ENCODE data around the gene GYPA. TPM values are rescaled to one million over a fixed set of nuclear protein-coding genes. Genes with fewer than 3 reads are reported as not detected.
"Not testable (repeated sequence)": the region's sequence is repeated elsewhere in the genome, so short reads cannot be mapped to it uniquely, and the experiment has no call there.

GYPA gene
- total and polyA plus RNA-seq, 10 of the 15 experiments (the other 5 are each of a cell fraction or from before 2014, with no cell fraction given), result not detected

DNA sequence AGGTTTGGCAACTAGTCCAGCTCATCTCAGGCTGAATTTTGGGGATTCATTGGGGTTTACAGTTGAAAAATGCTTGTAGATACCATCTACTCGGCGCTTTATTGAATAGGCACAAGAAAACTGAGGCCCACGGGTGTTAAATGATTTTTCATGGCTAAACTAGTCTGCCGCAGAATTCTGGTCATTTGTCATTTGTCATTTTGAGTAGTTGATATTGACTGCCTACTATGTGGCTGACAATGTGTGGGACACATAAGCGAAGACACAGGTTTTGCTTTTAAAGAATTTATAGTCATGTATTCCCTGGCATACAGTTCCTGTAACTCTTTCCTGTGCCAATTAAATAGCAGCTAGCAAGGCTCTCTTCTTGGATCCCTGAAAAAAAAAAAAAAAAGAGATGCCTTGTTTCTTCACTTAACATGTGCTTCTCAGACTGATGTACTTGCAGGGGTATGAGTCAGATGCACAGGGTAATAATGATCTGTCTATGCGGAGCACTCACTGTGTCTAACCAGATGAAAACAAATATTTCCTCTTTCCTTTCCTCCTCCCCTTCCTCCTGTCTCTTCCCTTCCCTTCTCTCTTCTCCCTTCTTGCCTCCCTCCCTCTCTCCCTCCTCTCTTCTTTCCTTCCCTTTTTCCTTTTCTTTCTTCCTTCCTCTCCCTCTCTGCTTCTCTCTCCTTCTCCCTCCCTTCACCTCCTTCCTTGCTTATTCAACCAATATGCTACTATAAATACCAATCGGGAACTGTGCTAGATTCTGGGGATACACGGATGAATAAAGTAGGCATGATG, 3.2 kb downstream of the GYPA start:
- H3K4me2 ChIP-seq (ENCODE audit: control insufficient read depth, insufficient read depth); H3K36me3 ChIP-seq (ENCODE audit: control insufficient read depth in 2 of 2, insufficient read depth in 2 of 2, low read length in 1 of 2); SMC1A ChIA-PET (ENCODE audit: uncharacterized antibody, unreplicated experiment); H3K9ac ChIP-seq (ENCODE audit: control insufficient read depth, insufficient read depth, low read length); H3K27ac ChIP-seq (ENCODE audit: control insufficient read depth, insufficient read depth); POLR2A ChIA-PET; H2AFZ ChIP-seq (ENCODE audit: control insufficient read depth, low read depth, low read length); RAD21 ChIA-PET (ENCODE audit: unreplicated experiment); H3K79me2 ChIP-seq (ENCODE audit: control insufficient read depth, insufficient read depth, low read length); intact Hi-C loops (cut with micrococcal nuclease; ENCODE audit: unreplicated experiment); ATAC-seq; H3K27me3 ChIP-seq (replicated peaks in 1 of 2; ENCODE audit: control insufficient read depth in 2 of 2, insufficient read depth in 2 of 2, low read length in 1 of 2); H3K4me1 ChIP-seq (ENCODE audit: control insufficient read depth, insufficient read depth, low read length); FAIRE-seq; H3K4me3 ChIP-seq; in situ Hi-C loops (cut with MboI); DNase-seq (ENCODE audit: low read depth, low spot score); H4K20me1 ChIP-seq (ENCODE audit: control insufficient read depth, insufficient read depth); BruUV-seq (replicated peaks); CTCF ChIA-PET; H3K9me3 ChIP-seq (replicated peaks; ENCODE audit: control insufficient read depth, insufficient read depth, low read length): not testable (repeated sequence)
- WGBS (ENCODE audit: insufficient coverage, insufficient replicate concordance, low lambda C conversion rate, missing lambda C conversion rate), result 54% methylated on average over 8 of the region's 8 CpGs

DNA sequence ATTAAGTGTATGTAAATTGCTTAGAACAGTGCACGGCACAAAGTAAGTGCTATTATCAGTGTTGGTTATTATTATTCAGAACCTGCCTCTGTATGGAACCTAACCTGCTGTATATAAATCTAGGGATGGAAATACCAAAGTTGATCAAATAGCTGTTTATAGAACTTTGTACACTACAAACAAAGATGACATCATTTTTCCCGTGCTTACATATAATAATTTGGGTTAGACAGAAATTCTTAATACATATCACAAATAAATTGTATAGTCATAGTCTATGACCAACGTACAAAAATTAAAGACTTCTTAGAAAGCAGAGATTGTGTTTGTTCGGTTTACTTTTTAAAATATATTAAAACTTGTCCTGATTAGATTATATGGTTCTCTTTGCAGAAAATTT, 4.3 kb downstream of the GYPA start:
- H3K27ac ChIP-seq (ENCODE audit: control insufficient read depth, insufficient read depth); H3K4me3 ChIP-seq; RAD21 ChIA-PET (ENCODE audit: unreplicated experiment); SMC1A ChIA-PET (ENCODE audit: uncharacterized antibody, unreplicated experiment); H2AFZ ChIP-seq (ENCODE audit: control insufficient read depth, low read depth, low read length); H3K9me3 ChIP-seq (replicated peaks; ENCODE audit: control insufficient read depth, insufficient read depth, low read length); H4K20me1 ChIP-seq (ENCODE audit: control insufficient read depth, insufficient read depth); BruUV-seq (replicated peaks); DNase-seq (ENCODE audit: low read depth, low spot score); ATAC-seq; in situ Hi-C loops (cut with MboI); H3K4me1 ChIP-seq (ENCODE audit: control insufficient read depth, insufficient read depth, low read length); CTCF ChIA-PET; H3K4me2 ChIP-seq (ENCODE audit: control insufficient read depth, insufficient read depth); H3K27me3 ChIP-seq (replicated peaks in 1 of 2; ENCODE audit: control insufficient read depth in 2 of 2, insufficient read depth in 2 of 2, low read length in 1 of 2); intact Hi-C loops (cut with micrococcal nuclease; ENCODE audit: unreplicated experiment); H3K79me2 ChIP-seq (ENCODE audit: control insufficient read depth, insufficient read depth, low read length); FAIRE-seq; H3K9ac ChIP-seq (ENCODE audit: control insufficient read depth, insufficient read depth, low read length); POLR2A ChIA-PET; H3K36me3 ChIP-seq (ENCODE audit: control insufficient read depth in 2 of 2, insufficient read depth in 2 of 2, low read length in 1 of 2): not testable (repeated sequence)
- 22% methylated on average over 4 of the region's 4 CpGs for WGBS (ENCODE audit: insufficient coverage, insufficient replicate concordance, low lambda C conversion rate, missing lambda C conversion rate)

DNA sequence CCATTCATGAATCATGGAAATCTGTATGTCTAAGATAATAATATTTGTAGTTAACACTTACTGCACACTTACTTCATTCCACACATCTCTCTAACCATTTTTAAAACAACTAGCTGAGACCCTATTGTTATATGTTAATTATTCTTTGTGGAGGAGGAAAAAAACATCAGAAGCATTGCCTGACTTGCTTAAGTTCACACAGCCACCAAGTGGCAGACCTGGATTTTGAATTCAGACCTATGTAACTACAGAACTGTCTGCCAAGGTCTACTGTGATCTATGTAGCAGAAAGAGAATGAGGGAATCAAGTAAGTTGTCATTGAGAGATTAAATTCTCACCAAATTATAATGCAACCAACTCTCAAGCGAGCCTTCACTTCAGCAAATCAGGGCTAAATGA, 10.4 kb downstream of the GYPA start:
- in situ Hi-C loops (cut with MboI); H3K4me3 ChIP-seq; H4K20me1 ChIP-seq (ENCODE audit: control insufficient read depth, insufficient read depth); POLR2A ChIA-PET; H2AFZ ChIP-seq (ENCODE audit: control insufficient read depth, low read depth, low read length); H3K4me1 ChIP-seq (ENCODE audit: control insufficient read depth, insufficient read depth, low read length); intact Hi-C loops (cut with micrococcal nuclease; ENCODE audit: unreplicated experiment); RAD21 ChIA-PET (ENCODE audit: unreplicated experiment); SMC1A ChIA-PET (ENCODE audit: uncharacterized antibody, unreplicated experiment); H3K27ac ChIP-seq (ENCODE audit: control insufficient read depth, insufficient read depth); FAIRE-seq; BruUV-seq (replicated peaks); H3K36me3 ChIP-seq (ENCODE audit: control insufficient read depth in 2 of 2, insufficient read depth in 2 of 2, low read length in 1 of 2); H3K9ac ChIP-seq (ENCODE audit: control insufficient read depth, insufficient read depth, low read length); H3K9me3 ChIP-seq (replicated peaks; ENCODE audit: control insufficient read depth, insufficient read depth, low read length); DNase-seq (ENCODE audit: low read depth, low spot score); H3K79me2 ChIP-seq (ENCODE audit: control insufficient read depth, insufficient read depth, low read length); ATAC-seq; H3K4me2 ChIP-seq (ENCODE audit: control insufficient read depth, insufficient read depth); CTCF ChIA-PET; H3K27me3 ChIP-seq (replicated peaks in 1 of 2; ENCODE audit: control insufficient read depth in 2 of 2, insufficient read depth in 2 of 2, low read length in 1 of 2): not testable (repeated sequence)
- WGBS (ENCODE audit: insufficient coverage, insufficient replicate concordance, low lambda C conversion rate, missing lambda C conversion rate), result 0% methylated on average over 1 of the region's 1 CpG

DNA sequence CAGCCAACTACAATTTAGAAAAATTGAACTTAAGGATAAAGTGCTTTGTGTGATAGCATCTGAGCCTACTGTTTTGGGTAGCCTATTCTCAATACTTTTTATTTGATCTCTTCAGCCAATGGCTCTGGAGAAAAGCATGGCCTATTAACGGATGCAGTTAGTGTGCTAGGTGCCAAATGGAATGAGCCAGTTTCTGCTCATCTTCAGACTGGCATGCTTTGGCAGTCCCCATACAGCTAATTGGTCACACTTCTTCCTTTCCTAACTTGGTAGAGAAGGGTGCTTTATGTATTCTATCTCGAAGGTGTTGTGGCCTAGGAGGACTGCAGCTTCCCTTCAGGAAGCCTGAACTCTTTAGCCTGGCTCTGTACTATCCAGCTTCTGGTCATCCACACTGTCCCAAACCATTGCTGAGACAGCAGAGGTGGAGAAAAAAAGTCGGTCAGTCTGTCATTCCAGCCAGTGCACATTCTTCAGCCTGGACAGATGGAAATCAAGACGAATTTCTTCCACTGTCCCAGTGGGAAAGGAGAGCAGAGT, 11.1 kb downstream of the GYPA start:
- FAIRE-seq; DNase-seq (ENCODE audit: low read depth, low spot score); H3K4me3 ChIP-seq; H4K20me1 ChIP-seq (ENCODE audit: control insufficient read depth, insufficient read depth); H3K27me3 ChIP-seq (replicated peaks in 1 of 2; ENCODE audit: control insufficient read depth in 2 of 2, insufficient read depth in 2 of 2, low read length in 1 of 2); in situ Hi-C loops (cut with MboI); H3K9ac ChIP-seq (ENCODE audit: control insufficient read depth, insufficient read depth, low read length); BruUV-seq (replicated peaks); ATAC-seq; H3K79me2 ChIP-seq (ENCODE audit: control insufficient read depth, insufficient read depth, low read length); H3K4me2 ChIP-seq (ENCODE audit: control insufficient read depth, insufficient read depth); H3K4me1 ChIP-seq (ENCODE audit: control insufficient read depth, insufficient read depth, low read length); RAD21 ChIA-PET (ENCODE audit: unreplicated experiment); SMC1A ChIA-PET (ENCODE audit: uncharacterized antibody, unreplicated experiment); H2AFZ ChIP-seq (ENCODE audit: control insufficient read depth, low read depth, low read length); CTCF ChIA-PET; POLR2A ChIA-PET; H3K36me3 ChIP-seq (ENCODE audit: control insufficient read depth in 2 of 2, insufficient read depth in 2 of 2, low read length in 1 of 2); H3K9me3 ChIP-seq (replicated peaks; ENCODE audit: control insufficient read depth, insufficient read depth, low read length); H3K27ac ChIP-seq (ENCODE audit: control insufficient read depth, insufficient read depth); intact Hi-C loops (cut with micrococcal nuclease; ENCODE audit: unreplicated experiment): not testable (repeated sequence)
- 0% methylated on average over 4 of the region's 4 CpGs for WGBS (ENCODE audit: insufficient coverage, insufficient replicate concordance, low lambda C conversion rate, missing lambda C conversion rate)
